Uterus (tissue), 4 donors: ENCODE data around the gene MRPS5. TPM values are rescaled to one million over a fixed set of nuclear protein-coding genes. Genes with fewer than 3 reads are reported as not detected.

Experiments used
- DNase-seq, 2 donors: peaks; one replicate each; pipeline ENCODE4 v3.0.0-alpha.2; 2019 to 2020
- H3K27ac ChIP-seq, 2 donors: fragments of 200-600 bp; sonication (generic); 1 replicate in 1 of 2; 2 replicates in 1 of 2; pipeline ENCODE4 v1.5.1; 2016 to 2018
- H3K27me3 ChIP-seq, 2 donors: fragments of 200-600 bp; sonication (generic); one replicate each; pipeline ENCODE4 v1.5.1; 2018 to 2019; ENCODE audit warnings: control low read depth in 1 of 2
- H3K36me3 ChIP-seq, 2 donors: fragments of 200-600 bp; sonication (generic); one replicate each; pipeline ENCODE4 v1.5.1; 2019; ENCODE audit warnings: control low read depth in 1 of 2
- H3K4me1 ChIP-seq, 2 donors: fragments of 200-600 bp; sonication (generic); one replicate each; pipeline ENCODE4 v1.5.1; 2018 to 2019; ENCODE audit warnings: control low read depth in 1 of 2
- H3K4me3 ChIP-seq, 2 donors: fragments of 200-600 bp; sonication (generic); 1 replicate in 1 of 2; 2 replicates in 1 of 2; pipeline ENCODE4 v1.5.1; 2018 to 2019; ENCODE audit warnings: mild to moderate bottlenecking in 1 of 2
- H3K9me3 ChIP-seq, 2 donors: fragments of 200-600 bp; sonication (generic); one replicate each; pipeline ENCODE4 v1.5.1; 2019; ENCODE audit warnings: control low read depth in 1 of 2
- POLR2A ChIP-seq, 2 donors: fragments of 450-650 bp; IDR thresholded peaks; one replicate each; pipeline ENCODE4 v1.6.1; 2016; ENCODE audit warnings: antibody characterized with exemption in 2 of 2, mild to moderate bottlenecking in 1 of 2, moderate library complexity in 1 of 2
- intact Hi-C: fragments of 100-400 bp; cut with DNase I; formaldehyde crosslinking; loops from one replicate; pipeline ENCODE4 v1.15.1; 2023; ENCODE audit warnings: low total_unique reads
- total RNA-seq, 4 donors: library from RNA; depleted of rRNA in 3 of 4; stranded (reverse); fragments of >200 nt in 3 of 4; gene quantifications; one replicate each; pipeline versions ENCODE4 v1.1.0 to v1.2.4, GENCODE V29; 2014 to 2023
- TF ChIP-seq, protein P1 (sequence below), 4 experiments: fragments of 200-600 bp in 2 of 4; fragments of 450-650 bp in 2 of 4; sonication (generic) in 2 of 4; IDR thresholded peaks; one replicate each; pipeline ENCODE4 v1.5.1; 2016 to 2019; ENCODE audit warnings: antibody characterized with exemption in 4 of 4, mild to moderate bottlenecking in 2 of 4, moderate library complexity in 1 of 4
- donor health status: DM: yes; HTN: yes; CAD: no.

MRPS5 gene
- total RNA-seq, 4 donors from 2014 or later = 7.2 to 50.3 (median 28.6) TPM

DNA sequence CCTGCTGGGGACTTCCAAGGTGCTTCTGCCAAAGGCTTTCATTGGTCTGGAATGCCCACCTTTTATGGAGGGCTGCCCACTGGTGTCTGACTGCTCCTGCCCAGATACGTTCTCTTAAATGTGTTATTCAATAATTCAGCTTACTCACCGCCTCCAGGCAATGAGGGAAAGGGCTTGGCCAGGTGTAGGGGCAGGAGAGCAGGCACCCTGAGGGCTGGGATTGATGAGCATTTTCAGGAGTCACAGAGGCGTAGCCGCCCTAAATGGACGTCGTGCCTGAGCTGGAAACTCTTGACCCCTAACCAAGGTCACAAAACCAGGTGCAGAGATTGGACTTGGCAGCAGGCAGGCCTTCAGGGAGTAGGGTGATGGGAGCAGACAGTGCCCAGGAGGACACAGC, 69.3 kb downstream of the MRPS5 start:
- Histone ChIP-seq H3K27me3 (no peaks in the 10 kb centered on the region), H3K27ac (no peak overlapping the region), H3K9me3 (no peaks in the 10 kb centered on the region), H3K36me3 (no peaks in the 10 kb centered on the region), H3K4me1 (no peaks in the 10 kb centered on the region), H3K4me3 (no peak overlapping the region)
- no peak for DNase-seq
- TF ChIP-seq, protein P1, sequence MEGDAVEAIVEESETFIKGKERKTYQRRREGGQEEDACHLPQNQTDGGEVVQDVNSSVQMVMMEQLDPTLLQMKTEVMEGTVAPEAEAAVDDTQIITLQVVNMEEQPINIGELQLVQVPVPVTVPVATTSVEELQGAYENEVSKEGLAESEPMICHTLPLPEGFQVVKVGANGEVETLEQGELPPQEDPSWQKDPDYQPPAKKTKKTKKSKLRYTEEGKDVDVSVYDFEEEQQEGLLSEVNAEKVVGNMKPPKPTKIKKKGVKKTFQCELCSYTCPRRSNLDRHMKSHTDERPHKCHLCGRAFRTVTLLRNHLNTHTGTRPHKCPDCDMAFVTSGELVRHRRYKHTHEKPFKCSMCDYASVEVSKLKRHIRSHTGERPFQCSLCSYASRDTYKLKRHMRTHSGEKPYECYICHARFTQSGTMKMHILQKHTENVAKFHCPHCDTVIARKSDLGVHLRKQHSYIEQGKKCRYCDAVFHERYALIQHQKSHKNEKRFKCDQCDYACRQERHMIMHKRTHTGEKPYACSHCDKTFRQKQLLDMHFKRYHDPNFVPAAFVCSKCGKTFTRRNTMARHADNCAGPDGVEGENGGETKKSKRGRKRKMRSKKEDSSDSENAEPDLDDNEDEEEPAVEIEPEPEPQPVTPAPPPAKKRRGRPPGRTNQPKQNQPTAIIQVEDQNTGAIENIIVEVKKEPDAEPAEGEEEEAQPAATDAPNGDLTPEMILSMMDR (IDR thresholded peaks at IDR 0.05) = no peak
- intact Hi-C loops = no loop called here

DNA sequence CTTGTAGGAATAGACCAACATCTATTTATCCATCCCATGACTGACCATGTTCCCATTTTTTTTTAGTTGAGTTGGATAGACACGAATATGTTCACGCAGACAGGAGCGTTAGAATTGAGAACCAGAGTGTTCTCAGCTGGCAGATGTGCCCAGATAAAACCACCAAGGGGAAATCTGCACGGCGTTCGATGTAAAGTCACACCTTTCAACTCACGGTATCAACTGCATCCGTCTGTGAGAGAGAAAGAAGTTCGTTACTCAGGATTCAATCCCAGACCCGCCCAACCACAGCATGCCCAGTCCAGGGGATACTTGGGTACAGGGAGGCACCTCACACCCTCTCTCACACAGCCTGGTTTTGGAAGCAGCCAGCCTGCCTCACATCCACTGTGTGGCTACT, 70.0 kb downstream of the MRPS5 start:
- no peak for DNase-seq
- no peak for TF ChIP-seq POLR2A (IDR thresholded peaks at IDR 0.05)
- TF ChIP-seq, protein P1 (IDR thresholded peaks at IDR 0.05) = no peak
- no peaks in the 10 kb centered on the region for H3K27me3 ChIP-seq
- no peak overlapping the region for H3K27ac ChIP-seq
- intact Hi-C loops = no loop called here
- H3K4me3 ChIP-seq = no peak overlapping the region
- H3K4me1 ChIP-seq = no peaks in the 10 kb centered on the region
- H3K9me3 ChIP-seq = no peaks in the 10 kb centered on the region
- H3K36me3 ChIP-seq = no peaks in the 10 kb centered on the region

DNA sequence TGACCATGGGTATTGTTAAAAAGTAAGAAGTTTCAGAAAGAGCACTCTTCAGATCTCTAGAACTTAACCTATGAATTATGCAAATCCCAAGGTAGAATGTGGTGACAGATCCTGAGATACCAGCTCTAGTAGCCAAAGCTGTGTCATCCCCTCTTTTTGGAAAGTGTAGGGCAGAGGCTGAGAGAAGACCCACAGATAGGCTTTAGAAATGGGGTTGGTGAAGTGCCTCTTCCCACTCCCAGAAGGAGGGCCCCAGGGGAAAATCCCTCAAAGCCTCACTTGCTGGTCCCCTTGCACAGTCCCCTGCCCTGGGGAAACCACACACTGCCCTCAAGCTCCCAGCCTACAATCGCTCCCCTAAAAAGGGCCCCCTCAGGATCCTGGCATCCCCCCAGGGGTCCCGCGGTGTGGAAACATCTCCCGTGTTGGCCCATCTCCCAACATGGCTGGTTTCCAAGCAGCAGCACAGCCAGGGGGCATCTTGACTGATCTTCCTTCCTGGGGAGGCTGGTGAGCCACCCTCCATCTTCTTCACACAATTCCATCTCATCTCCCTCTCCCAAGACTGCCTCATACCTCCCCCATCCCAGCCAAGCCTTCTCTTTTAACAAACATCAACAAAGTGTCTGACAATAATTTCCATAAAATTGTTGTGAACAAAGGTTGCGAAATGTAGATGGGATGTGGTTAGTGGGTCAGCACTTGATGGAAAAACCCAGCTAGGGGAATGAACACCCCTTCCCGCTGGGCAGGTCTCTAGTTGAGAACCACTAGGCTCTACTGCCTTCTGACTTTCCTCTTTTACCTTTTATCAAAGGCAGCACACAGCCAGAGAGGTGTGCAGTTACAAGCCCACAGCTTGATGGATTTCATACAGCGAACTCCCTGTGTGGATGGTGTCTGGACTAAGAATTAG, 71.0 kb downstream of the MRPS5 start:
- no peaks in the 10 kb centered on the region for H3K27me3 ChIP-seq
- no peaks in the 10 kb centered on the region for H3K9me3 ChIP-seq
- H3K36me3 ChIP-seq = no peaks in the 10 kb centered on the region
- no peak overlapping the region for H3K27ac ChIP-seq
- no peak for DNase-seq
- H3K4me1 ChIP-seq = no peaks in the 10 kb centered on the region
- intact Hi-C loops = no loop called here
- H3K4me3 ChIP-seq = no peak overlapping the region
- TF ChIP-seq POLR2A (IDR thresholded peaks at IDR 0.05) = no peak

DNA sequence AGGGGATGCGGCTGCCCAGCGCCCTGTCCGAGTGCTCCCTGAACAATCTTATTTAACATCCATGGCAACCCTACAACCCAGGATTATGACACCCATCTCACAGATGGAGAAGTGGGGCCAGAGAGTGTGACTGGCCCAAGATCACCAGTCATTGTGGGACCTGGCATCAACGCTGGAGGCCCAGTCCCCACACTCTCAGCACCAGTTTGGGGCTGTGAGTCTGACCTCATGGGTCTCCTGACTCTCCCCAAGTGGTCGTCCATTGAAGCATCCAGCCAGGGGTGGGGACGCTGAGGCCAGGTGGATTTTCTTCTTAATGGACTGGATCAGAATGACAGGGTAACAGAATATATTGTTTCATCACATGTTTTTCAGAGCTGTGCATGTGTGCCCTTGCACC, 71.6 kb downstream of the MRPS5 start:
- H3K4me3 ChIP-seq = no peak overlapping the region
- no peak overlapping the region for H3K27ac ChIP-seq
- no peak for TF ChIP-seq POLR2A (IDR thresholded peaks at IDR 0.05)
- TF ChIP-seq, protein P1 (IDR thresholded peaks at IDR 0.05) = no peak
- H3K4me1 ChIP-seq = no peaks in the 10 kb centered on the region
- DNase-seq = no peak
- intact Hi-C loops = no loop called here
- no peaks in the 10 kb centered on the region for H3K9me3 ChIP-seq
- H3K36me3 ChIP-seq = no peaks in the 10 kb centered on the region
- H3K27me3 ChIP-seq = no peaks in the 10 kb centered on the region

DNA sequence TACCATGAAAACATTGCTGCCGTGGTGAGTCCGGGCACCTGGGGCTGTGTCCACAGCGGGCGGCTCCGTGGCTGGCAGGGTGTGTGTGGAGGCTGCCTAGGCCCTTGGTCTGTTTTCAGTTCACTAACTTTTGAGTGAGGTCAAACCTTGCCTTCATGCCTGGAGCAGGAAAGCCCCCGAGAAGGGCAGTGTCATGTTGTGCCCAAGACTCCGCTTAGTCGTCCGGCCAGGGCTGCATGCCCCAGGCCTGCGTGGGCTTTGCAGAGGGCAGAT, 72.0 kb downstream of the MRPS5 start:
- no peak for DNase-seq
- H3K4me3 ChIP-seq = no peak overlapping the region
- H3K4me1 ChIP-seq = no peaks in the 10 kb centered on the region
- no peaks in the 10 kb centered on the region for H3K36me3 ChIP-seq
- no peaks in the 10 kb centered on the region for H3K9me3 ChIP-seq
- no peak for TF ChIP-seq POLR2A (IDR thresholded peaks at IDR 0.05)
- TF ChIP-seq, protein P1 (IDR thresholded peaks at IDR 0.05) = no peak
- no peak overlapping the region for H3K27ac ChIP-seq
- intact Hi-C loops = no loop called here
- H3K27me3 ChIP-seq = no peaks in the 10 kb centered on the region
